Cardiac septum (tissue), 1 donor: Measurements from ENCODE around the gene MCRIP2. TPM values are rescaled to one million over a fixed set of nuclear protein-coding genes. Genes with fewer than 3 reads are reported as not detected.

Source experiments
- DNase-seq: peaks from one replicate; pipeline ENCODE4 v3.0.0-alpha.2; 2020; ENCODE audit warnings: low spot score
- intact Hi-C: fragments of 100-400 bp; cut with DNase I; formaldehyde crosslinking; loops from one replicate; pipeline ENCODE4 v1.14.0; 2022
- total RNA-seq: library from RNA; stranded (reverse); fragmentation: NEBNext Ultra II Directional; extraction: Animal tissue kit (Norgen Biotek cat#: 25700); gene quantifications from one replicate; pipeline ENCODE4 v1.2.1, GENCODE V29; 2021
- donor health status: DM: no; HTN: no; CAD: no.

Gene MCRIP2
- total RNA-seq, 1 donor from 2014 or later, result 90.3 TPM

- intact Hi-C loops, result loop anchor here (5.0 kb wide), 1 partner anchor 75 kb away; no protein-coding TSS in a partner anchor
- no peak for DNase-seq
Measured at GRCh38 chr16:662095-662494, 20.5 kb downstream of the MCRIP2 start.

- no peak for DNase-seq
- intact Hi-C loops, result loop anchor here (5.0 kb wide), 1 partner anchor 75 kb away; no protein-coding TSS in a partner anchor
Measured at GRCh38 chr16:662597-662996, 21.0 kb downstream of the MCRIP2 start.

GRCh38 chr16:666572-666971 lies 24.9 kb downstream of the MCRIP2 start:
- intact Hi-C loops, result no loop called here
- no peak for DNase-seq

GRCh38 chr16:667113-667779 lies 25.6 kb downstream of the MCRIP2 start:
- intact Hi-C loops, result no loop called here
- DNase-seq, result no peak

GRCh38 chr16:667780-668518 lies 26.3 kb downstream of the MCRIP2 start, which contains the start of gene RHOT2:
TSS of gene RHOT2 (plus strand) at chr16:668132. CDS start at chr16:668200, 68 bp downstream.
- DNase-seq, result peak; percentile 96
- intact Hi-C loops, result no loop called here

GRCh38 chr16:668519-669171 lies 27.0 kb downstream of the MCRIP2 start:
- no peak for DNase-seq
- intact Hi-C loops, result no loop called here

GRCh38 chr16:669666-670065 lies 28.0 kb downstream of the MCRIP2 start:
- intact Hi-C loops, result no loop called here
- no peak for DNase-seq

GRCh38 chr16:670485-671352 lies 29.1 kb downstream of the MCRIP2 start:
- DNase-seq, result no peak
- intact Hi-C loops, result no loop called here

GRCh38 chr16:671353-672131 lies 29.9 kb downstream of the MCRIP2 start:
- no peak for DNase-seq
- intact Hi-C loops, result no loop called here

- no peak for DNase-seq
- intact Hi-C loops, result no loop called here
Measured at GRCh38 chr16:672371-672770, 30.7 kb downstream of the MCRIP2 start.

GRCh38 chr16:672851-673250 lies 31.2 kb downstream of the MCRIP2 start:
- intact Hi-C loops, result no loop called here
- no peak for DNase-seq

- no peak for DNase-seq
- intact Hi-C loops, result no loop called here
Measured at GRCh38 chr16:673399-673991, 31.9 kb downstream of the MCRIP2 start.

- intact Hi-C loops, result no loop called here
- no peak for DNase-seq
Measured at GRCh38 chr16:674214-674881, 32.7 kb downstream of the MCRIP2 start.

GRCh38 chr16:674968-675883 lies 33.6 kb downstream of the MCRIP2 start, which contains the start of gene RHBDL1:
TSS of gene RHBDL1 (plus strand) at chr16:675671. CDS start at chr16:675791, 120 bp downstream.
- DNase-seq, result no peak
- intact Hi-C loops, result no loop called here

GRCh38 chr16:675884-676564 lies 34.4 kb downstream of the MCRIP2 start:
- no peak for DNase-seq
- intact Hi-C loops, result no loop called here

- intact Hi-C loops, result no loop called here
- no peak for DNase-seq
Measured at GRCh38 chr16:676565-676902, 34.9 kb downstream of the MCRIP2 start.
